ENCODE results near the gene C10orf105. TPM values are rescaled to one million over a fixed set of nuclear protein-coding genes. Genes with fewer than 3 reads are reported as not detected.

C10orf105 gene
- total and polyA plus RNA-seq, 2 of the 8 experiments (the other 6 are each of a cell fraction or from before 2014, with no cell fraction given): 0.71 to 0.73 TPM

DNA sequence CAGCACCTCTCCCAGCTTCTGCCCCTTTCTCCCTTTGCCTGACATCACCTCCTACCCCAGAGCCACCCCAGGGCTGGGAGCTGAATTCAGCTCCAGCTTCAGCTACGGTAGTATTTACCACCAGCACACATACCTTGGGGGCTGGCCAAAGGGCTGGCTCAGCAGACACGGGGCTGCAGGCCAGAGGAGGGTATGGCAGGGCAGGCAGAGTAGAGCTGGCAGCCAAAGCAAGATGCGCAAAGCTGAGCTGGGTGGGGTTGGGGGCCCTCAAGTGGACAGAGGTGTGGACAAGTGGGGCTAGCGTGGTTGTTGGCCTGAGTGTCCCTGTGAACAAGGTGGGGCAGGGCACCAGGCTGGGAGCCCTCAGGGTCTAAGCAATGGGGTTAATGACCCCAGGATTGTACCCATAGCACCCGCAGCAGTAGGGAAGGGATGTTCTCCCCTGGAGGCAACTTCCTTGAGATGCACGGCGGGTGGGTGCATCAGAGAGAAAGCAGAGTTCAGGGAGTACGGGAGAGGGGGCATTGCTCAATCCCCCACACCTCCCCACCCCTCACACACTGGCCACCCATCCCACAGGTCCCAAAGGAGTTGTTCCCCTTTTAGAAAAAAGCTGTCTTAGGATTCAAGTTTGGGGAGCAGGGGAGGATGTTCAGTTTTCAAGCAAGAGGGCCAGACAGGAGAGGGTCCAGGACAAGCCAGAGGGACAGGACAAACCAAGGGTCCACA is 45.8 kb upstream of the C10orf105 start:
- WGBS, 2 experiments (ENCODE audit: extremely low coverage in 1 of 2, insufficient coverage in 1 of 2, insufficient read length in 1 of 2, insufficient replicate concordance in 2 of 2, low coverage in 1 of 2, low lambda C conversion rate in 2 of 2, missing lambda C conversion rate in 1 of 2): 83% methylated on average over 8 of the region's 8 CpGs; no CpG with 5 or more reads in 1 of the 2 experiments
- no peak overlapping the region for H2BK20ac ChIP-seq (ENCODE audit: low read length)
- H3K14ac ChIP-seq (ENCODE audit: insufficient read length): no peak overlapping the region
- no peaks in the 10 kb centered on the region for H3K9me3 ChIP-seq (ENCODE audit: insufficient read depth in 2 of 2, low read depth in 1 of 2, low read length in 1 of 2)
- no peak overlapping the region for H4K5ac ChIP-seq (ENCODE audit: insufficient read length, low read depth, low read length)
- no peak overlapping the region for H3K23ac ChIP-seq (ENCODE audit: insufficient read length)
- H3K4me2 ChIP-seq (ENCODE audit: insufficient read depth in 1 of 2, low read depth in 2 of 2, low read length in 2 of 2): no peak overlapping the region
- H2BK120ac ChIP-seq (replicated peaks; ENCODE audit: low read depth, low read length): no peak overlapping the region
- no peaks in the 10 kb centered on the region for H3K23me2 ChIP-seq (ENCODE audit: low read depth, low read length)
- H4K20me1 ChIP-seq (replicated peaks in 1 of 2; ENCODE audit: control insufficient read depth in 1 of 2, insufficient read depth in 2 of 2, low read length in 2 of 2): no peaks in the 10 kb centered on the region
- H2BK5ac ChIP-seq (ENCODE audit: low read depth, low read length): no peak overlapping the region
- H3K4me1 ChIP-seq (replicated peaks in 1 of 4; ENCODE audit: control insufficient read depth in 3 of 4, insufficient read depth in 4 of 4, low read length in 3 of 4): no peaks in the 10 kb centered on the region; a peak in 1 of 7 replicates
- no peaks in the 10 kb centered on the region; a peak in 1 of 7 replicates for H3K27me3 ChIP-seq (replicated peaks in 1 of 4; ENCODE audit: control insufficient read depth in 3 of 4, extremely low read depth in 1 of 4, insufficient read depth in 3 of 4, low read length in 3 of 4)
- no peak overlapping the region for H2BK12ac ChIP-seq (ENCODE audit: low read depth, low read length)
- H2BK15ac ChIP-seq (ENCODE audit: low read length): no peak overlapping the region
- H3K79me1 ChIP-seq (ENCODE audit: low read depth, low read length): no peaks in the 10 kb centered on the region
- H3K4me3 ChIP-seq (ENCODE audit: extremely low read depth in 1 of 4, insufficient read depth in 2 of 4, low read depth in 3 of 4, low read length in 4 of 4): no peak overlapping the region
- CTCF ChIA-PET (ENCODE audit: partially characterized antibody): interaction anchor here (0.8 to 5.3 kb wide), 9 partner anchors 10 to 383 kb away, joined by 3 to 44 read pairs (median 4); partner anchors contain the start of gene VSIR
- no peak overlapping the region for H4K8ac ChIP-seq (ENCODE audit: extremely low read depth, insufficient read depth, low read length)
- H3K18ac ChIP-seq (ENCODE audit: extremely low read depth, low read length): no peak overlapping the region
- H3K27ac ChIP-seq (ENCODE audit: low read depth, low read length): no peak overlapping the region
- no peak overlapping the region for H3K9ac ChIP-seq (replicated peaks in 1 of 4; ENCODE audit: extremely low read depth in 1 of 4, low read depth in 3 of 4, low read length in 3 of 4)
- no peak overlapping the region for H4K91ac ChIP-seq (replicated peaks; ENCODE audit: insufficient read length, low read length)
- no peaks in the 10 kb centered on the region for H3K79me2 ChIP-seq (ENCODE audit: control insufficient read depth in 1 of 2, insufficient read depth in 2 of 2, low read length in 2 of 2)
- H3K56ac ChIP-seq (replicated peaks; ENCODE audit: insufficient read length, low read depth, low read length): no peak overlapping the region
- no peak overlapping the region for H3K4ac ChIP-seq (replicated peaks; ENCODE audit: insufficient read length, low read depth, low read length)
- POLR2A ChIA-PET (ENCODE audit: partially characterized antibody): no interaction called here
- DNase-seq (ENCODE audit: low read depth in 1 of 2, low spot score in 2 of 2) (no peak), FAIRE-seq (no peak)
- no peaks in the 10 kb centered on the region for H3K36me3 ChIP-seq (ENCODE audit: control insufficient read depth in 2 of 4, insufficient read depth in 4 of 4, low read length in 3 of 4)
- H2AFZ ChIP-seq (ENCODE audit: low read length): no peak overlapping the region
- no peak overlapping the region for H2AK5ac ChIP-seq (ENCODE audit: low read depth, low read length)
- TF ChIP-seq CHD1 (IDR thresholded peaks at IDR 0.05; ENCODE audit: low read depth, low read length) (no peak), CBX5 (IDR thresholded peaks at IDR 0.05; ENCODE audit: low read depth, low read length) (no peak), KDM5A (IDR thresholded peaks at IDR 0.05; ENCODE audit: low read length) (no peak), GTF2F1 (IDR thresholded peaks at IDR 0.05; ENCODE audit: borderline replicate concordance, low read depth, low read length) (no peak), TAF1 (IDR thresholded peaks at IDR 0.05; ENCODE audit: low read depth, low read length) (no peak)
